Calu3 (cell line): ENCODE data around the gene BEGAIN. TPM values are rescaled to one million over a fixed set of nuclear protein-coding genes. Genes with fewer than 3 reads are reported as not detected.

Source experiments
- BruUV-seq: library from RNA; stranded (reverse); fragments of 400-500 nt; replicated peaks from 2 replicates; lab custom pipeline; 2021; lab: Mats Ljungman, UMichigan
- CTCF ChIA-PET: fragments of 300-600 bp; sonication (Branson Sonifier 250); formaldehyde crosslinking; loops from one replicate; lab custom pipeline; 2022; ENCODE audit warnings: antibody characterized with exemption; lab: Charles Lee
- DNase-seq: peaks from one replicate; pipeline ENCODE4 v3.0.0; 2022
- H3K27ac Mint-ChIP-seq: one replicate; pipeline ENCODE4 v1.8.0; 2022; ENCODE audit warnings: mixed read lengths; ENCODE audit not compliant: unreplicated experiment
- H3K27me3 Mint-ChIP-seq: one replicate; pipeline ENCODE4 v1.8.0; 2022; ENCODE audit warnings: mixed read lengths; ENCODE audit not compliant: unreplicated experiment
- H3K36me3 Mint-ChIP-seq: one replicate; pipeline ENCODE4 v1.8.0; 2022; ENCODE audit warnings: mild to moderate bottlenecking, moderate library complexity, mixed read lengths; ENCODE audit not compliant: insufficient read depth, unreplicated experiment
- H3K4me1 Mint-ChIP-seq: one replicate; pipeline ENCODE4 v1.8.0; 2022; ENCODE audit warnings: mild to moderate bottlenecking, low read depth, mixed read lengths; ENCODE audit not compliant: unreplicated experiment
- H3K4me3 Mint-ChIP-seq: one replicate; pipeline ENCODE4 v1.8.0; 2022; ENCODE audit warnings: mild to moderate bottlenecking, low read depth, moderate library complexity, mixed read lengths; ENCODE audit not compliant: unreplicated experiment
- H3K9me3 Mint-ChIP-seq: one replicate; pipeline ENCODE4 v1.8.0; 2022; ENCODE audit warnings: low read depth, mixed read lengths; ENCODE audit not compliant: unreplicated experiment
- CTCF ChIP-seq: fragments of 200-600 bp; IDR thresholded peaks from one replicate; pipeline ENCODE4 v1.8.0; 2022; ENCODE audit warnings: antibody characterized with exemption; ENCODE audit not compliant: unreplicated experiment
- intact Hi-C: fragments of 100-400 bp; cut with micrococcal nuclease; formaldehyde crosslinking; loops from one replicate; pipeline ENCODE4 v1.10.0; 2022; ENCODE audit not compliant: unreplicated experiment
- total RNA-seq: library from RNA; stranded (reverse); gene quantifications from 2 replicates; pipeline ENCODE4 v1.2.3, GENCODE V29; 2022

Gene BEGAIN
- total RNA-seq, 1 experiment from 2014 or later, result 0.26 TPM

GRCh38 chr14:100531152-100532121, 55.8 kb downstream of the BEGAIN start:
- no peak for DNase-seq
- Mint-ChIP-seq H3K36me3 (no peaks in the 10 kb centered on the region), H3K4me3 (no peak overlapping the region), H3K4me1 (no peaks in the 10 kb centered on the region), H3K27ac (no peak overlapping the region), H3K9me3 (no peaks in the 10 kb centered on the region), H3K27me3 (no peaks in the 10 kb centered on the region)
- CTCF ChIA-PET, result interaction anchor here (1.1 kb wide), 1 partner anchor 12 kb away, joined by 3 read pairs; no protein-coding TSS in a partner anchor
- no TSS peak for BruUV-seq
- no peak for TF ChIP-seq CTCF
- intact Hi-C loops, result no loop called here

GRCh38 chr14:100530270-100531072, 56.7 kb downstream of the BEGAIN start:
- H3K4me1 Mint-ChIP-seq, result no peaks in the 10 kb centered on the region
- intact Hi-C loops, result no loop called here
- no peak for TF ChIP-seq CTCF
- no peaks in the 10 kb centered on the region for H3K27me3 Mint-ChIP-seq
- BruUV-seq, result no TSS peak
- CTCF ChIA-PET, result interaction anchor here (1.1 kb wide), 1 partner anchor 13 kb away, joined by 3 read pairs; no protein-coding TSS in a partner anchor
- H3K27ac Mint-ChIP-seq, result no peak overlapping the region
- H3K36me3 Mint-ChIP-seq, result no peaks in the 10 kb centered on the region
- H3K4me3 Mint-ChIP-seq, result no peak overlapping the region
- no peak for DNase-seq
- no peaks in the 10 kb centered on the region for H3K9me3 Mint-ChIP-seq

GRCh38 chr14:100529561-100530031, 57.6 kb downstream of the BEGAIN start:
- BruUV-seq, result no TSS peak
- DNase-seq, result no peak
- TF ChIP-seq CTCF, result no peak
- no peak overlapping the region for H3K27ac Mint-ChIP-seq
- no peaks in the 10 kb centered on the region for H3K27me3 Mint-ChIP-seq
- no peaks in the 10 kb centered on the region for H3K36me3 Mint-ChIP-seq
- no peaks in the 10 kb centered on the region for H3K9me3 Mint-ChIP-seq
- CTCF ChIA-PET, result no interaction called here
- no peak overlapping the region for H3K4me3 Mint-ChIP-seq
- no peaks in the 10 kb centered on the region for H3K4me1 Mint-ChIP-seq
- intact Hi-C loops, result no loop called here

GRCh38 chr14:100528962-100529560, 58.2 kb downstream of the BEGAIN start:
- no peaks in the 10 kb centered on the region for H3K4me1 Mint-ChIP-seq
- CTCF ChIA-PET, result no interaction called here
- BruUV-seq, result no TSS peak
- H3K9me3 Mint-ChIP-seq, result no peaks in the 10 kb centered on the region
- no peak for DNase-seq
- intact Hi-C loops, result no loop called here
- TF ChIP-seq CTCF, result no peak
- H3K4me3 Mint-ChIP-seq, result no peak overlapping the region
- no peaks in the 10 kb centered on the region for H3K27me3 Mint-ChIP-seq
- H3K27ac Mint-ChIP-seq, result no peak overlapping the region
- no peaks in the 10 kb centered on the region for H3K36me3 Mint-ChIP-seq
